ENCODE results near the gene MAPRE3.

Gene MAPRE3

DNA sequence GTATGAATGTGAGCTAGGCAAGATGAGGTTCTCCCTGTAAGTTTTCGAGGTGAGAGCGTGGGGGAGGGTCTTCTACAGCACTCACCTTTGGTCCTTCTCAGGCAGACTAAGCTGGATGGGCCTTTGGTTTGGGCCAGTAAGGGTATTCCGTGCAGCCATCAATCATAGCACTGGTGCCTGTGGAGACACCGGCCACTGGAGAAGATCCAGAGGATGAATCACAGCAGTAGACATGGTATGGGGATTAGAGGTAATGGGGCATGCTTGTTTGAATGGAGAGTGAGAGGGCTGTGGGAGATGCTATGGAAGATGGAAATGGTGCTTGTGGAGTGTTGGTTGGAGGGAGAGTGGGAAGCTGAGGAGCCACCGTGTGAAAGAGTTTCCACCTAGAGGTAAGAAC is 16.1 kb downstream of the MAPRE3 start:
- no peak for DNase-seq

DNA sequence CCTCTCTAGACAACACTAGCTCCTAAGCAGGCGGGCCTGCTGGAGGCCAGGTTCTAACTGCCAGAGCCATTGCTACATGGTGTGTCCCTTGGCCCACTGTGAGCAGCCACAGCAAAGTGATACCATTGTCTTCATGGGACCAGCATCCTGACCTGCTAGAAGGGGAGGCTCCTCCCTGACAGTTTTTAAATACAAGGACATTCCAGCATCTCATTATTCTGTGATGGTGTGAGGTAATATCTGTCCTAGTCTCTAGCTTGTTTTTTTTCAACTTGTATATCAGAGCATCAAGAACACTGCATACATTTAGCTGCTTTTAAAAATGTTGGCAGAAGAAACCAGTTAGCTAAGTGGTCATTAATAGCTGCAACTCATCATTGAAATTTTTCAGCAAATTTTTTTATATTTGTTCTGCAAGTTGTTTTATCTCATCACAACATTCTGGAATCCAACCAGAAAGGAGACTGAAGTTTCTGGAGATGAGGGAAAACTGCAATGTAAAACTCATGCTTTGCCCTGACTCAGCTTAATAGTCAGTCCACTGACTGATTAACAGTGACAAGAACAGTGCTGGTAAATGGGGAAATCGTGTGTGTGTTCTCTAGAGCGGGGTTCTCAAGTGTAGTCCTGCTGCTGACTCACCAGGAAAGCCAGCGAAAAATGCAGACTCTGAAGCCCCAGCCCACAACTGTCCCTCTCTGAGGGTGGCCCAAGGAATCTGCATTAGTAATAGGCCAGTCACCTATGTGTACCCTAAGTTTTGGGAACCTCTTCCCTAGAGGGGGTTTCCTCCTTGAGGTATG is 17.8 kb downstream of the MAPRE3 start:
- DNase-seq = no peak

- DNase-seq = no peak
Measured at GRCh38 chr2:26989156-26989555, 18.7 kb downstream of the MAPRE3 start.

GRCh38 chr2:26991717-26992116 is 21.3 kb downstream of the MAPRE3 start:
- DNase-seq = no peak

DNA sequence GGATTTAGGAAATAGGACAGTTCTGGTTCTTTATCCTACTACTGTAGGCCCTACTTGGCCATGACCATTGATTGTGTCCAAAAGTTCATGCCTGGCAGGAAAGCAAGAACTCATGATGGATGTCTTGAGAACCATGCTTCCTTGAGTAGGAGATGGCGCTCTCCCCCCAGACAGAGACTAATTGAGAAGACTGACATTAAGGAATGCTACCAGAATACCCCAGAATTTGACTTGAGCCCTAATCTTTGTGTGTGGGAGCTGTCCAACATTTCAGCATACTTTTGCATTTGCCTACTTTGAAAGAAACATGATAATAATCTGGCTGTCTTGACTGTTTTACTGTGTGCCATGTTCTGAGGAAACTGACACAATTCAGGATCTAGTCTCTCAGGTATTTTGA is 23.3 kb downstream of the MAPRE3 start:
- DNase-seq = no peak

DNA sequence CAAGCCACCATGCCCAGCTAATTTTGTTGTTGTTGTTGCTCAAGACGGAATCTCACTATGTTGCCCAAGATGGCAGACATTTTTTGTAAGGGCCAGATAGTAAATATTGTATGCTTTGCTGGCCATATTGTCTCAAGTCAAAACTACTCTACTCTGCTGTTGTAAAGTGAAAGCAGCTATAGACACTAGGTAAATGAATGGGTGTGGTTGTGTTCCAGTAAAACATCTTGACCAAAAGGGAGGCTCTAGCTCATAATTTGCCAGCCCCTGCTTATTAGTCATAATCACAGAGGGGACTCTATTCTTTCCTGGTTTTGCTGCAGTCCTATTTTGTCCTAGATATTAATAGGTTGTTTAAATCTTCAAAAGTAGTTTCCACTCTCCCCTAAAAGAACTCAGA is 24.5 kb downstream of the MAPRE3 start:
- DNase-seq = no peak

DNA sequence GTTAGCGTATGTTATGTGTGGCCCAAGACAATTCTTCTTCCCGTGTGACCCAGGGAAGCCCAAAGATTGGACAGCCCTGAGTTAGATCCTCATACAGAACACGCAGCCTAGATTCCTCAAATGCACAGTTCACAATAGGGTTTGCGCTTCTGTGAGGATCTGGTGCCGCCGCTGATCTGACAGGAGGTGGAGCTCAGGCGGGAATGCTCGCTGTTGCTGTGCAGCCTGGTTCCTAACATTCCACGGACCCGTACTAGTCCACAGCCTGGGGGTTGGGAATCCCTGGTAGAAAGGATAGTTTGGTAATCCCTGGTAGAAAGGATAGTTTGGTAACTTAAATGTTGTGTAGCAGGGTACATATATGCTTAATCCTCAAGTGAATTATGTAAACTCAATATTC is 27.0 kb downstream of the MAPRE3 start:
- no peak for DNase-seq

DNA sequence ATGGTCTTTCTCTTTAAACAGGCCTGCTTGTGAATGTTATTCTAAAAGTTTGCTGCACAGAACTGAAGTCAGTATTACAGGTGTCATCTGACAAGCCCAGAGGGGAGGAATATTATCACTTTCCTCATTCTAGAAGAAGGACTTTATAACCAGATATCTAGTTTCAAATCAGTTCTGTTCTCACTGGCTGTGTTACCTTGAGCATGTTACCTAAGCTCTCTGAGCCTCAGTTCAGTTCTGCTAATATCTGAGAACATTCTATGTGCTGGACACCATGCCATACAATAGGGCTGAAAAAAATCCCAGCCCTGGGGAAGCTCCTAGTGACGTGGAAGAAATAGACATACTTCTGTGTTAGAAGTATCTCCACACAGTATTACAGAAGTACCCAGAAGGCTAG is 27.9 kb downstream of the MAPRE3 start:
- no peak for DNase-seq

- no peak for DNase-seq
Measured at GRCh38 chr2:27000228-27000627, 29.8 kb downstream of the MAPRE3 start.

DNA sequence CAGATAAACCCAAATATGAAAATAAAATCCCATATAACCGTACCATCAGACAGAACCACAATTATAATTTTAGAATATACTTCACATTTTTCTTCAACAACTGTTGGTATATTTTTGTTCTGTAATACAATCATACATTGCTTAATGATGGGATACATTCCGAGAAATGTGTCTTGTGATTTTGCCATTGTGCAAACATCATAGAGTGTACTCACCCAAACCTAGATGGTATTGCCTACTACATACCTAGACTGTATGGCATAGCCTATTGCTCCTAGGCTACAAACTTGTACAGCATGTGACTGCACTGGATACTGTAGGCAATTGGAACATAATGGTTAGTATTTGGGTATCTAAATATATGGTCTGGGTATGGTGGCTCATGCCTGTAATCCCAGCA is 30.6 kb downstream of the MAPRE3 start:
- no peak for DNase-seq

GRCh38 chr2:27001950-27002349 is 31.5 kb downstream of the MAPRE3 start:
- DNase-seq = peak; percentile 16

- no peak for DNase-seq
Measured at GRCh38 chr2:27003007-27003406, 32.6 kb downstream of the MAPRE3 start.

- DNase-seq = no peak
Measured at GRCh38 chr2:27003857-27004256, 33.4 kb downstream of the MAPRE3 start.

DNA sequence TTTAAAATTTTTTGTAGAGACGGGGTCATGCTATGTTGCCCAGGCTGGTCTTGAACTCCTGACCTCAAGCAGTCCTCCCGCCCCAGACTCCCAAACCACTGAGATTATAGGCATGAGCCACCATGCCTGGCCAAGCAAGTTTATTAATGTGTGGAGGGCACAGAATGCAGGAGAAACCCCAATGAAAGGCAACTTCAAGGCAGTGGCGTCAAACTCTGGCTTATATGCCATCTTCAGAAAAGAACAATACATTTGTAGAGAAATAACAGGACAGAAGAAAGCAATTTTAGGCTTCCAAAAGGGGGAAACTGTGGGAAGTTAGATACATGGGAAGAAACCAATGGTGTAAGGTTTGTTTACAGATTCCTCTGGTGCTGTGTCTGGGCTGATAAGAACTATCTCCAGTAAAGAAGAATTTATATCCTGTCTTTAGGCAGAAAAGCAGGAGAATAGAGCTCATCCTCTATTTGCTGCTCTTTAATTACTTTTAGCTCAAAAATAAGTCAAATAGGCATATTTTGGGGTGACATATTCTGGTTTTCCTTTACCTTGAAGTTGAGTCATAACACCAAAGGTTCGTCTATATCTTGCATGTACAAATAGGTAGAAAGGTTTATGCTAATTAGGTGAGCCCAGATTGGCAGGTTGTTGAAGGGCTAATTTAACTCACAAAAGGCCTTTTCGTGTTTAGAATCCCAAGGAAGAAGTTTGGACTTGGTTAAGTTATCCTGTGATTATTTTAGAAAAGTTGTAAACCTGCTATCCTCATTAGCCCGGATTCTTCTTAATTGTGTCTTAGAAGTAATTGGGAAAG is 36.4 kb downstream of the MAPRE3 start:
- DNase-seq = no peak

- no peak for DNase-seq
Measured at GRCh38 chr2:27007416-27008374, 37.3 kb downstream of the MAPRE3 start.

GRCh38 chr2:27008678-27009077 is 38.2 kb downstream of the MAPRE3 start:
- DNase-seq = no peak

GRCh38 chr2:27009083-27009482 is 38.6 kb downstream of the MAPRE3 start:
- DNase-seq = no peak

DNA sequence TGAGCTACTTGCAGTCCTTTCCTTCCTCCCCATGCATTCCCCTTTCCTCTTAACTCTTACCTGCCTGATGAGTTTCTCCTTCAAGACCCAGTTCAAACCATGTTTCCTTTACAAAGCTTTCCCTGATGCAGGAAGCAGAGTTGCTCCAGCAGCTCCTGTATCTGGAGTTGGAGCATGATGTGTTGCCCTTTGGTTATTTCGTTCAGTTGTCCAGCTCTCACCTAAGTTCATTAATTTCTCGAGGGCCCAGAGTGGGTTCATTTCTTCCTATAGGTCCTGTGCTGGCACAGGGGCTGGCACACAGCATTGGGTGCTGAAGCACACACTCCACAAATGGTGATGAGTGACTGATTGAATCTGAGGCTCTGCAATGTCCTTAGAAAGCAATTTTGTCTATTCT is 39.3 kb downstream of the MAPRE3 start:
- no peak for DNase-seq

- DNase-seq = no peak
Measured at GRCh38 chr2:27010139-27010538, 39.7 kb downstream of the MAPRE3 start.

DNA sequence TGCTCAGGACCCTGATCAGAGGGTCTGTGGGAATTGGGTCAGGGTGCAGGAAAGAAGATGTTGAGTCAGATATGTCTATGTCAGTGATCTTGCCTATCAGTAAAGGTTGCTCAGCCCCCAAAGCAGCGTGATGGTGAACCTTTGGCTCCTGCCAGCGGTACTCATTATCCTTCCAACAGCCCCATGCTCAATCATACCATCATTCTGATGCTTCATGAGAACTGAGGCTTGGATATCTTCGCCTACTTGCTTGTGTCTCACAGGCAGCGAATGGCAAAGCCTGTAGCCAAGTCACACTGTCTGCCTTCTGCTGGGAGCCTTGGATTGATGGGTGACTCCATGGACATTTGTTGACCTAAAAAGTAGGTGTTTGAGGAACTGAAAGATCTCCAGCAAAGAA is 43.3 kb downstream of the MAPRE3 start:
- DNase-seq = no peak

DNA sequence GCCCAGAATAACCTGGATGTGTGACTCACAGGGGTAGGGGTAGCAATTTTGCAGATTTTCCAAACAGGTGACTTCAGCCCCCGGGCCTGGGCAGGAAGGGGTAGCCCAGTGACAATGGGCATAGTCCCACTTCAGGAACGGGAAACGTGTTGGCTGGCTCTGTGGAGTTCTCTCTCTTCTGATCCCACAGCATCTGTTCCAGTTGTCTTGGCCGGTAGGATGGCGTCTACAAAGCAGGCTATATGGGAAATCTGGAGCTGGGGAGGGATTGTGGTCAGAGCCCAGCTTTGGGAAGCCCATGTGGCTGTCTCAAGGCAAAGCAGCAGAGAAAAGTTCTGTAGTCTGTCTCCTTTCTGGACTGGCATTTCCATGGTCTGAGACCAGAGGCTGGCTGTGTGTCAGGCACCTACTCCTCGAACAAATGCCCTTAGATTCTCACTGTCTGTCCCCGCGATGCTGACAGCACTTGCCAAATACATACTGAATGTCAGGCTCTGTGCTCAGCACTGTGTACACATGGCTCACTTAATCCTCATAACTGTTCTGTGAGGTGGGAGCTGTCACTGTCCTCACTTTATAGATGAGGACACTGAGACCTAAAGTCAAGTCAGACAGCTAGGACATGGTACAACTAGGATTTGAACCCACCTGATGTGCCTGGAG is 44.5 kb downstream of the MAPRE3 start:
- DNase-seq = no peak

- DNase-seq = peak; percentile 29
Measured at GRCh38 chr2:27016801-27017325, 46.4 kb downstream of the MAPRE3 start.
